Mammary epithelial cell (primary cell): ENCODE measurements around the gene FCHSD2.

Source experiments
- CTCF ChIP-seq, 2 donors: IDR thresholded peaks in 1 of 2; conservative IDR thresholded peaks in 1 of 2; 2 replicates each; pipeline ENCODE4 v1.5.1; 2011 to 2012; ENCODE audit warnings: inconsistent platforms in 2 of 2, low read length in 2 of 2, mild to moderate bottlenecking in 2 of 2, control low read depth in 1 of 2, low read depth in 1 of 2; ENCODE audit not compliant: insufficient read depth in 1 of 2; ENCODE audit errors: extremely low read depth in 1 of 2
- EZH2 ChIP-seq: IDR thresholded peaks from 2 replicates; pipeline ENCODE4 v1.6.1; 2012; ENCODE audit warnings: low read length, inconsistent platforms, borderline replicate concordance

DNA sequence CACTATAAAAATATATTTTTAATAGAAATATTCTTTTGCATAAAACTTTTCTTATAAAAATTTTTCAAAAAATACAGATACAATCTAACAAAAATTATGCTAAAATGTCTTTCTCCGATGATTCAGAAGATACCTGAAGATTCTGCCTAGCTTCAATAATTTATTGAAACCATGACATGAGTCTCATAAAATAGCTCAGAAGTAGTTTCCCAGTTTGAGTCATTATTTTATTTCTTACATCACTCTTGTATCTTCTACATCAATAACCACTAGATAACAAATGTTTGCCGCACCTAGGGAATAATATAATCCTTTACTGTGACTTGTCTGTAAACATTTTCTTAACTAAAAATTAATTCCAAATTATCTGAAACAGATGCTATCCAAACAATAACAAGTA is 158.6 kb downstream of the FCHSD2 start:
- TF ChIP-seq CTCF (conservative IDR thresholded peaks at IDR 0.05 in 1 of 2, IDR thresholded peaks at IDR 0.05 in 1 of 2; ENCODE audit: extremely low read depth in 1 of 2, insufficient read depth in 1 of 2, low read depth in 1 of 2, low read length in 2 of 2), result no peak
- no peak for TF ChIP-seq EZH2
